IMR-90 (cell line): ENCODE data around the gene ESYT3. TPM values are rescaled to one million over a fixed set of nuclear protein-coding genes. Genes with fewer than 3 reads are reported as not detected.

Source experiments
- ATAC-seq: fragments of 200-7000 bp; cut with Tn5 transposase; 2 replicates; pipeline ENCODE4 v1.9.1; 2020; ENCODE audit warnings: low read depth, mild to moderate bottlenecking, moderate library complexity
- BruUV-seq: library from RNA; stranded (reverse); fragments of 400-500 nt; replicated peaks from 2 replicates; lab custom pipeline; 2021; lab: Mats Ljungman, UMichigan
- CTCF ChIA-PET: fragments of 300-600 bp; formaldehyde crosslinking; extraction: SDS; loops from one replicate; lab custom pipeline; 2021; ENCODE audit warnings: antibody characterized with exemption; lab: Yijun Ruan, JAX
- POLR2A ChIA-PET: fragments of 300-600 bp; sonication (Branson Sonifier 250); formaldehyde crosslinking; loops from one replicate; lab custom pipeline; 2022; ENCODE audit warnings: antibody characterized with exemption; ENCODE audit not compliant: unreplicated experiment; lab: Charles Lee
- DNase-seq: peaks from one replicate; pipeline ENCODE4 v3.0.0; 2013
- H2AFZ ChIP-seq: replicated peaks from 2 replicates; pipeline ENCODE3; 2013; ENCODE audit warnings: low read length, mild to moderate bottlenecking; ENCODE audit not compliant: poor library complexity
- H2AK5ac ChIP-seq: 2 replicates; pipeline ENCODE4 v1.6.1; 2013; ENCODE audit warnings: low read depth, low read length, inconsistent platforms
- H2AK9ac ChIP-seq: replicated peaks from 2 replicates; pipeline ENCODE3; 2013; ENCODE audit warnings: mild to moderate bottlenecking, low read depth, low read length, moderate library complexity; ENCODE audit not compliant: poor library complexity
- H2BK120ac ChIP-seq: 2 replicates; pipeline ENCODE4 v1.6.1; 2013; ENCODE audit warnings: low read depth, low read length, inconsistent platforms
- H2BK15ac ChIP-seq: 3 replicates; pipeline ENCODE4 v1.6.1; 2013; ENCODE audit warnings: low read depth, low read length, inconsistent platforms
- H2BK20ac ChIP-seq: 2 replicates; pipeline ENCODE4 v1.6.1; 2013; ENCODE audit warnings: low read depth, mild to moderate bottlenecking, inconsistent platforms, low read length, moderate library complexity
- H2BK5ac ChIP-seq: 2 replicates; pipeline ENCODE4 v1.6.1; 2013; ENCODE audit warnings: mild to moderate bottlenecking, low read depth, low read length, inconsistent platforms; ENCODE audit not compliant: poor library complexity, severe bottlenecking
- H3K14ac ChIP-seq: replicated peaks from 2 replicates; pipeline ENCODE4 v1.6.1; 2013; ENCODE audit warnings: low read depth, low read length, inconsistent platforms
- H3K18ac ChIP-seq: 2 replicates; pipeline ENCODE4 v1.6.1; 2013; ENCODE audit warnings: low read depth, low read length, control low read depth
- H3K23ac ChIP-seq: 2 replicates; pipeline ENCODE4 v1.6.1; 2013; ENCODE audit warnings: low read depth, low read length, inconsistent platforms
- H3K27ac ChIP-seq: 2 replicates; pipeline ENCODE4 v1.5.1; 2013; ENCODE audit warnings: mild to moderate bottlenecking, control low read depth, low read length; ENCODE audit not compliant: insufficient read depth
- H3K27me3 ChIP-seq: 2 replicates; pipeline ENCODE4 v1.6.1; 2013; ENCODE audit warnings: low read length; ENCODE audit not compliant: control insufficient read depth, insufficient read depth
- H3K36me3 ChIP-seq: 2 replicates; pipeline ENCODE4 v1.6.1; 2013; ENCODE audit warnings: low read length, mixed read lengths; ENCODE audit not compliant: control insufficient read depth, insufficient read depth
- H3K4ac ChIP-seq: 2 replicates; pipeline ENCODE4 v1.6.1; 2013; ENCODE audit warnings: low read depth, low read length, inconsistent platforms
- H3K4me1 ChIP-seq: 2 replicates; pipeline ENCODE4 v1.6.1; 2013; ENCODE audit warnings: low read length, mixed read lengths; ENCODE audit not compliant: control insufficient read depth, insufficient read depth
- H3K4me2 ChIP-seq: 2 replicates; pipeline ENCODE4 v1.6.1; 2013; ENCODE audit warnings: low read depth, mild to moderate bottlenecking, control low read depth, low read length, moderate library complexity
- H3K4me3 ChIP-seq: 2 replicates; pipeline ENCODE4 v1.5.1; 2013; ENCODE audit warnings: low read depth, mild to moderate bottlenecking, control low read depth, low read length, moderate library complexity; ENCODE audit not compliant: insufficient read depth
- H3K56ac ChIP-seq: 2 replicates; pipeline ENCODE4 v1.6.1; 2013; ENCODE audit warnings: low read length, inconsistent platforms; ENCODE audit not compliant: insufficient read depth; ENCODE audit errors: extremely low read depth
- H3K79me1 ChIP-seq, 2 experiments: 2 replicates each; pipeline ENCODE4 v1.6.1; 2013; ENCODE audit warnings: low read length in 2 of 2, inconsistent platforms in 1 of 2, low read depth in 1 of 2
- H3K9ac ChIP-seq: 2 replicates; pipeline ENCODE4 v1.6.1; 2013; ENCODE audit warnings: low read depth, low read length, control low read depth
- H3K9me1 ChIP-seq: 2 replicates; pipeline ENCODE4 v1.6.1; 2013; ENCODE audit warnings: low read length, inconsistent platforms; ENCODE audit not compliant: insufficient read depth
- H3K9me3 ChIP-seq: 2 replicates; pipeline ENCODE4 v1.6.1; 2013; ENCODE audit warnings: low read length; ENCODE audit not compliant: control insufficient read depth, insufficient read depth
- H4K20me1 ChIP-seq: 2 replicates; pipeline ENCODE4 v1.6.1; 2013; ENCODE audit warnings: low read length, inconsistent platforms; ENCODE audit not compliant: insufficient read depth
- H4K5ac ChIP-seq: 2 replicates; pipeline ENCODE4 v1.6.1; 2013; ENCODE audit warnings: mild to moderate bottlenecking, low read depth, low read length, control low read depth
- H4K8ac ChIP-seq, 2 experiments: 2 replicates each; pipeline ENCODE4 v1.6.1; 2013; ENCODE audit warnings: low read depth in 2 of 2, low read length in 2 of 2, control low read depth in 1 of 2, inconsistent platforms in 1 of 2
- H4K91ac ChIP-seq: 2 replicates; pipeline ENCODE4 v1.6.1; 2013; ENCODE audit warnings: low read depth, low read length, inconsistent platforms; ENCODE audit not compliant: insufficient read depth
- BHLHE40 ChIP-seq: fragments of 150-350 bp; IDR thresholded peaks from 2 replicates; pipeline ENCODE4 v1.6.1; 2016; ENCODE audit warnings: mild to moderate bottlenecking, low read depth, low read length
- CEBPB ChIP-seq: IDR thresholded peaks from 2 replicates; pipeline ENCODE4 v1.6.1; 2012; ENCODE audit warnings: low read depth, low read length, improper control_type of control experiment
- CHD1 ChIP-seq: IDR thresholded peaks from 2 replicates; pipeline ENCODE4 v1.6.1; 2012; ENCODE audit warnings: low read depth, low read length, improper control_type of control experiment
- FOS ChIP-seq: fragments of 150-350 bp; IDR thresholded peaks from 2 replicates; pipeline ENCODE4 v1.6.1; 2016; ENCODE audit warnings: low read depth, low read length
- MAFK ChIP-seq: IDR thresholded peaks from 2 replicates; pipeline ENCODE4 v1.6.1; 2012; ENCODE audit warnings: low read depth, low read length, improper control_type of control experiment
- MAZ ChIP-seq: IDR thresholded peaks from 2 replicates; pipeline ENCODE4 v1.6.1; 2012; ENCODE audit warnings: low read depth, mild to moderate bottlenecking, low read length, improper control_type of control experiment, moderate library complexity, borderline replicate concordance
- MXI1 ChIP-seq: IDR thresholded peaks from 2 replicates; pipeline ENCODE4 v1.6.1; 2012; ENCODE audit warnings: low read depth, mild to moderate bottlenecking, low read length, moderate library complexity, borderline replicate concordance
- NFE2L2 ChIP-seq: fragments of 150-350 bp; IDR thresholded peaks from 2 replicates; pipeline ENCODE4 v1.6.1; 2016; ENCODE audit warnings: low read depth, mild to moderate bottlenecking, low read length
- POLR2A ChIP-seq: IDR thresholded peaks from 2 replicates; pipeline ENCODE4 v1.6.1; 2012; ENCODE audit warnings: mild to moderate bottlenecking, low read depth, low read length
- RAD21 ChIP-seq: IDR thresholded peaks from 2 replicates; pipeline ENCODE4 v1.6.1; 2012; ENCODE audit warnings: low read length, improper control_type of control experiment
- RCOR1 ChIP-seq: IDR thresholded peaks from 2 replicates; pipeline ENCODE4 v1.6.1; 2012; ENCODE audit warnings: mild to moderate bottlenecking, low read length, improper control_type of control experiment; ENCODE audit not compliant: insufficient replicate concordance
- RFX5 ChIP-seq: IDR thresholded peaks from 2 replicates; pipeline ENCODE4 v1.8.0; 2012; ENCODE audit warnings: low read depth, mild to moderate bottlenecking, low read length, moderate library complexity
- SMC3 ChIP-seq: fragments of 150-350 bp; IDR thresholded peaks from 2 replicates; pipeline ENCODE4 v1.6.1; 2016; ENCODE audit warnings: low read depth, mild to moderate bottlenecking, antibody characterized with exemption, low read length, moderate library complexity
- WGBS, 2 experiments: methylation state at CpG; one replicate each; pipeline versions ENCODE4 v1.1.5 to v1.1.7; 2013; ENCODE audit warnings: missing lambda C conversion rate in 2 of 2; ENCODE audit not compliant: insufficient read length in 1 of 2; ENCODE audit errors: extremely low coverage in 2 of 2; 5-methylcytosine and 5-hydroxymethylcytosine counted together
- dilution Hi-C: fragments of 300-500 bp; cut with HindIII; formaldehyde crosslinking; loops from one replicate; pipeline ENCODE4 v1.14.3; 2018; ENCODE audit warnings: low sequenced_read_pairs; ENCODE audit not compliant: unreplicated experiment
- in situ Hi-C: fragments of 300-500 bp; cut with MboI; formaldehyde crosslinking; loops from 3 replicates; pipeline ENCODE4 v1.14.3; 2019; ENCODE audit warnings: low sequenced_read_pairs, inconsistent platforms, mixed read lengths
- intact Hi-C: fragments of 100-400 bp; cut with micrococcal nuclease; formaldehyde crosslinking; loops from 2 replicates; pipeline ENCODE4 v1.10.0; 2022
- polyA plus RNA-seq, 3 experiments: library from polyadenylated mRNA; depleted of rRNA; stranded (reverse); fragments of >200 nt; gene quantifications; 2 replicates each; pipeline ENCODE4 v1.2.3, GENCODE V29; 2012; ENCODE audit warnings: low replicate concordance in 1 of 3
- total RNA-seq: library from RNA; depleted of rRNA; stranded (reverse); fragments of >200 nt; gene quantifications from 2 replicates; pipeline ENCODE4 v1.2.3, GENCODE V29; 2012
- TF ChIP-seq, protein P1 (sequence below): fragments of 150-350 bp; IDR thresholded peaks from 2 replicates; pipeline ENCODE4 v1.6.1; 2016; ENCODE audit warnings: low read depth, mild to moderate bottlenecking, low read length, moderate library complexity, borderline replicate concordance
- TF ChIP-seq, protein P2 (sequence below): fragments of 150-350 bp; IDR thresholded peaks from 2 replicates; pipeline ENCODE4 v1.6.1; 2017; ENCODE audit warnings: mild to moderate bottlenecking, antibody characterized with exemption, low read length, low read depth
- TF ChIP-seq, protein P3 (sequence below): conservative IDR thresholded peaks from 2 replicates; pipeline ENCODE4 v1.5.1; 2012; ENCODE audit warnings: mild to moderate bottlenecking, low read depth, low read length, improper control_type of control experiment

ESYT3 gene
- total and polyA plus RNA-seq, 2 of the 4 experiments (the other 2 are of a cell fraction): under 0.01 to 0.02 TPM

DNA sequence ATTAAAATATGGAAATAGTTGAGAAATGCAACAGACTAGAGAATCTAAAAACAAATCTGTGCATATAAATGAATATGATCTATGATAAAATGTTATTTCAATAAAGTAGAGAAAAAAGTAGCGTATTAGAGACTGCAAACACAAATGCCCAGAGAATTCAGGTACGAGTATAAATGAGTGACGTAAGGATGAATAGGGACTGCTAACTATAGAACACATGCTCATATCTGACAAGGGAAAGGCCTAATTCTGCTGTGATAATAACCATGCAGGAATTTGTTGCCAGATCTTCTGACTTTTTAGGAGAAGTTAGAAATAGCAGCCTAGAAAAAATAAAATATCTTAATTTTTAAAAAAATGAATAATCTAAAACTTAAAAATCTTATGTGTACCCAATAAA, 73.1 kb downstream of the ESYT3 start:
- no peaks in the 10 kb centered on the region for H3K27me3 ChIP-seq
- no peak overlapping the region for H4K8ac ChIP-seq
- no peaks in the 10 kb centered on the region for H4K20me1 ChIP-seq
- no peak overlapping the region for H3K4me2 ChIP-seq
- H4K5ac ChIP-seq: no peak overlapping the region
- BruUV-seq: no TSS peak
- in situ Hi-C loops: no loop called here
- no peaks in the 10 kb centered on the region for H3K79me1 ChIP-seq
- H3K18ac ChIP-seq: no peak overlapping the region
- no peaks in the 10 kb centered on the region for H3K9me1 ChIP-seq
- no peak overlapping the region for H2BK15ac ChIP-seq
- H3K14ac ChIP-seq: no peak overlapping the region
- H2AFZ ChIP-seq: no peak overlapping the region
- dilution Hi-C loops: no loop called here
- ATAC-seq: no peak
- no peak overlapping the region for H2BK20ac ChIP-seq
- H3K36me3 ChIP-seq: no peaks in the 10 kb centered on the region
- no CpG with 5 or more reads among the region's 3 CpGs for WGBS, 2 experiments
- TF ChIP-seq RFX5: no peak
- TF ChIP-seq, protein P1, sequence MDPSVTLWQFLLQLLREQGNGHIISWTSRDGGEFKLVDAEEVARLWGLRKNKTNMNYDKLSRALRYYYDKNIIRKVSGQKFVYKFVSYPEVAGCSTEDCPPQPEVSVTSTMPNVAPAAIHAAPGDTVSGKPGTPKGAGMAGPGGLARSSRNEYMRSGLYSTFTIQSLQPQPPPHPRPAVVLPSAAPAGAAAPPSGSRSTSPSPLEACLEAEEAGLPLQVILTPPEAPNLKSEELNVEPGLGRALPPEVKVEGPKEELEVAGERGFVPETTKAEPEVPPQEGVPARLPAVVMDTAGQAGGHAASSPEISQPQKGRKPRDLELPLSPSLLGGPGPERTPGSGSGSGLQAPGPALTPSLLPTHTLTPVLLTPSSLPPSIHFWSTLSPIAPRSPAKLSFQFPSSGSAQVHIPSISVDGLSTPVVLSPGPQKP: no peak
- TF ChIP-seq CHD1: no peak
- TF ChIP-seq NFE2L2: no peak
- TF ChIP-seq, protein P2, sequence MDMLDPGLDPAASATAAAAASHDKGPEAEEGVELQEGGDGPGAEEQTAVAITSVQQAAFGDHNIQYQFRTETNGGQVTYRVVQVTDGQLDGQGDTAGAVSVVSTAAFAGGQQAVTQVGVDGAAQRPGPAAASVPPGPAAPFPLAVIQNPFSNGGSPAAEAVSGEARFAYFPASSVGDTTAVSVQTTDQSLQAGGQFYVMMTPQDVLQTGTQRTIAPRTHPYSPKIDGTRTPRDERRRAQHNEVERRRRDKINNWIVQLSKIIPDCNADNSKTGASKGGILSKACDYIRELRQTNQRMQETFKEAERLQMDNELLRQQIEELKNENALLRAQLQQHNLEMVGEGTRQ: no peak
- TF ChIP-seq RCOR1: no peak
- no peak for TF ChIP-seq BHLHE40
- TF ChIP-seq SMC3: no peak
- no peak for TF ChIP-seq MAZ
- TF ChIP-seq RAD21: no peak
- TF ChIP-seq CEBPB: no peak
- no peak for TF ChIP-seq FOS
- TF ChIP-seq POLR2A: no peak
- no peak for TF ChIP-seq MXI1
- no peak for TF ChIP-seq MAFK
- TF ChIP-seq, protein P3, sequence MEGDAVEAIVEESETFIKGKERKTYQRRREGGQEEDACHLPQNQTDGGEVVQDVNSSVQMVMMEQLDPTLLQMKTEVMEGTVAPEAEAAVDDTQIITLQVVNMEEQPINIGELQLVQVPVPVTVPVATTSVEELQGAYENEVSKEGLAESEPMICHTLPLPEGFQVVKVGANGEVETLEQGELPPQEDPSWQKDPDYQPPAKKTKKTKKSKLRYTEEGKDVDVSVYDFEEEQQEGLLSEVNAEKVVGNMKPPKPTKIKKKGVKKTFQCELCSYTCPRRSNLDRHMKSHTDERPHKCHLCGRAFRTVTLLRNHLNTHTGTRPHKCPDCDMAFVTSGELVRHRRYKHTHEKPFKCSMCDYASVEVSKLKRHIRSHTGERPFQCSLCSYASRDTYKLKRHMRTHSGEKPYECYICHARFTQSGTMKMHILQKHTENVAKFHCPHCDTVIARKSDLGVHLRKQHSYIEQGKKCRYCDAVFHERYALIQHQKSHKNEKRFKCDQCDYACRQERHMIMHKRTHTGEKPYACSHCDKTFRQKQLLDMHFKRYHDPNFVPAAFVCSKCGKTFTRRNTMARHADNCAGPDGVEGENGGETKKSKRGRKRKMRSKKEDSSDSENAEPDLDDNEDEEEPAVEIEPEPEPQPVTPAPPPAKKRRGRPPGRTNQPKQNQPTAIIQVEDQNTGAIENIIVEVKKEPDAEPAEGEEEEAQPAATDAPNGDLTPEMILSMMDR: no peak
- no peak overlapping the region for H3K4ac ChIP-seq
- ChIA-PET CTCF (no interaction called here), POLR2A (no interaction called here)
- no peak overlapping the region for H3K9ac ChIP-seq
- no peak overlapping the region for H2BK120ac ChIP-seq
- H3K56ac ChIP-seq: no peak overlapping the region
- no peak overlapping the region for H3K23ac ChIP-seq
- no peaks in the 10 kb centered on the region for H3K4me1 ChIP-seq
- no peak overlapping the region for H4K91ac ChIP-seq
- no peak overlapping the region for H3K27ac ChIP-seq
- no peaks in the 10 kb centered on the region for H3K9me3 ChIP-seq
- no peak for DNase-seq
- intact Hi-C loops: no loop called here
- no peak overlapping the region for H3K4me3 ChIP-seq
- H2AK9ac ChIP-seq: no peak overlapping the region
- H2AK5ac ChIP-seq: no peak overlapping the region
- no peak overlapping the region for H2BK5ac ChIP-seq
